Measurements from ENCODE around the gene SAMHD1. TPM values are rescaled to one million over a fixed set of nuclear protein-coding genes. Genes with fewer than 3 reads are reported as not detected.

Gene SAMHD1
- total and polyA plus RNA-seq, 2 donors (not counting 3 experiments of a cell fraction or from before 2014, with no cell fraction given): 13.7 to 27.5 TPM

DNA sequence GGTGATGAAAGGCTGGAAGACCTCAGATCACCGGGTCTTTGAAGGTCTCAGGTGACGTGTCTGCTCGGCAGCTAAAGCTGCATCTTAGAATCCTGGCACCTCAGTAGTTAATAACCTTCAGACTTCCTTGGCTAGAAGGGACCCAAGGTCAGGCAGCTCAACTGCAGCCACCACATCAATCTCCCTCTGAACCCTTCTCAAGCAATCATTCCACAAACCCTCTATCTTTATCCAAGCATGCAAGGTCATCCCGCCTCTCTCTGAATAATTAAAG is 92.3 kb downstream of the SAMHD1 start:
- TF ChIP-seq, protein P1, sequence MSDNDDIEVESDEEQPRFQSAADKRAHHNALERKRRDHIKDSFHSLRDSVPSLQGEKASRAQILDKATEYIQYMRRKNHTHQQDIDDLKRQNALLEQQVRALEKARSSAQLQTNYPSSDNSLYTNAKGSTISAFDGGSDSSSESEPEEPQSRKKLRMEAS (IDR thresholded peaks at IDR 0.05; ENCODE audit: insufficient read depth, insufficient read length): no peak
- TF ChIP-seq GATA2 (IDR thresholded peaks at IDR 0.05; ENCODE audit: insufficient read depth, insufficient read length, low read depth, low read length): no peak
- TF ChIP-seq POLR2A (IDR thresholded peaks at IDR 0.05; ENCODE audit: low read depth, low read length): no peak
- TF ChIP-seq MYC (IDR thresholded peaks at IDR 0.05; ENCODE audit: low read depth, low read length): no peak
- no peak for TF ChIP-seq EZH2 (IDR thresholded peaks at IDR 0.05; ENCODE audit: borderline replicate concordance, low read depth, low read length, severe bottlenecking)
- no peak for TF ChIP-seq JUN (IDR thresholded peaks at IDR 0.05; ENCODE audit: borderline replicate concordance, insufficient read depth, insufficient read length, low read depth)
- no peak for TF ChIP-seq POLR2AphosphoS5 (IDR thresholded peaks at IDR 0.05; ENCODE audit: insufficient read depth, low read depth, low read length)
- no peak for TF ChIP-seq CTCF (IDR thresholded peaks at IDR 0.05; ENCODE audit: extremely low read depth in 1 of 2, insufficient read depth in 1 of 2, low read depth in 1 of 2, low read length in 2 of 2)
- TF ChIP-seq FOS (IDR thresholded peaks at IDR 0.05; ENCODE audit: borderline replicate concordance, insufficient read depth, low read length): no peak
- dilution Hi-C loops (cut with MboI; ENCODE audit: extremely low pct_ligation_motif_present, low sequenced_read_pairs): no loop called here
- no peak overlapping the region for H3K4me3 ChIP-seq (replicated peaks in 1 of 3; ENCODE audit: insufficient read depth in 1 of 3, low read depth in 1 of 3, low read length in 3 of 3)
- no peaks in the 10 kb centered on the region for H4K20me1 ChIP-seq (replicated peaks; ENCODE audit: control insufficient read depth, extremely low read depth, insufficient read depth, low read length)
- H3K4me1 ChIP-seq (ENCODE audit: control insufficient read depth, extremely low read depth, insufficient read depth, low read length): peaks cover 43% of the 10 kb centered on the region
- H3K9me1 ChIP-seq (replicated peaks; ENCODE audit: control insufficient read depth, extremely low read depth, insufficient read depth, low read length): no peaks in the 10 kb centered on the region
- FAIRE-seq (no peak), DNase-seq (ENCODE audit: low read depth, low spot score) (no peak)
- H3K9me3 ChIP-seq (replicated peaks; ENCODE audit: control insufficient read depth, insufficient read depth, low read length): no peaks in the 10 kb centered on the region
- BruUV-seq (replicated peaks): no TSS peak
- intact Hi-C loops (cut with micrococcal nuclease): no loop called here
- H2AFZ ChIP-seq (ENCODE audit: low read depth, low read length): no peak overlapping the region
- H3K27me3 ChIP-seq (ENCODE audit: control insufficient read depth in 2 of 2, insufficient read depth in 2 of 2, low read length in 2 of 2): no peaks in the 10 kb centered on the region
- ChIA-PET POLR2A (no interaction called here), CTCF (interaction anchor here (1.1 to 6.3 kb wide), 4 partner anchors 12 to 50 kb away, joined by 3 to 31 read pairs (median 12); no protein-coding TSS in a partner anchor)
- H3K27ac ChIP-seq (ENCODE audit: insufficient read depth, low read depth, low read length): no peak overlapping the region
- H3K79me2 ChIP-seq (ENCODE audit: control insufficient read depth, insufficient read depth, low read length): peaks cover 79% of the 10 kb centered on the region
- H3K36me3 ChIP-seq (ENCODE audit: control insufficient read depth in 2 of 2, extremely low read depth in 1 of 2, insufficient read depth in 2 of 2, low read length in 2 of 2): peaks cover 0 to 2% of the 10 kb centered on the region in 2 experiments
- no peak overlapping the region for H3K9ac ChIP-seq (replicated peaks; ENCODE audit: extremely low read depth, insufficient read depth, low read length)
- H3K4me2 ChIP-seq (ENCODE audit: insufficient read depth, low read length): no peak overlapping the region
